GM23338 (cell line): ENCODE data around the gene PTGS1. TPM values are rescaled to one million over a fixed set of nuclear protein-coding genes. Genes with fewer than 3 reads are reported as not detected.
A peak's percentile ranks its signal among the peaks of the same experiment; 100 is the strongest.

Source experiments
- ATAC-seq: fragments of 200-7000 bp; cut with Tn5 transposase; 3 replicates; pipeline ENCODE4 v1.9.1; 2020
- DNase-seq: peaks from one replicate; pipeline ENCODE4 v3.0.0-alpha.2; 2015; ENCODE audit warnings: low spot score
- H2AFZ ChIP-seq: fragments of 200-600 bp; sonication (generic); 2 replicates; pipeline ENCODE4 v1.8.0; 2016; ENCODE audit warnings: antibody characterized with exemption, mild to moderate bottlenecking, moderate library complexity
- H3F3A ChIP-seq: fragments of 200-600 bp; sonication (generic); replicated peaks from 2 replicates; pipeline ENCODE4 v1.8.0; 2017; ENCODE audit warnings: antibody characterized with exemption, mixed run types, low read depth
- H3K27ac ChIP-seq: fragments of 200-600 bp; sonication (generic); 2 replicates; pipeline ENCODE4 v1.6.1; 2016; ENCODE audit warnings: low read depth
- H3K27me3 ChIP-seq: fragments of 200-600 bp; sonication (generic); 2 replicates; pipeline ENCODE4 v1.8.0; 2016; ENCODE audit warnings: mild to moderate bottlenecking, mixed run types, moderate library complexity; ENCODE audit not compliant: insufficient read depth
- H3K36me3 ChIP-seq: fragments of 200-600 bp; sonication (generic); 2 replicates; pipeline ENCODE4 v1.8.0; 2016; ENCODE audit warnings: mild to moderate bottlenecking; ENCODE audit not compliant: insufficient read depth
- H3K4me1 ChIP-seq: fragments of 200-600 bp; sonication (generic); 2 replicates; pipeline ENCODE4 v1.8.0; 2016; ENCODE audit warnings: mild to moderate bottlenecking, moderate library complexity; ENCODE audit not compliant: insufficient read depth
- H3K4me2 ChIP-seq: fragments of 200-600 bp; sonication (generic); 2 replicates; pipeline ENCODE4 v1.7.1; 2017; ENCODE audit warnings: mixed run types
- H3K4me3 ChIP-seq: fragments of 200-600 bp; sonication (generic); 2 replicates; pipeline ENCODE4 v1.6.1; 2016; ENCODE audit warnings: mixed run types
- H3K79me2 ChIP-seq: fragments of 200-600 bp; sonication (generic); replicated peaks from 2 replicates; pipeline ENCODE4 v1.8.0; 2017; ENCODE audit warnings: mild to moderate bottlenecking; ENCODE audit not compliant: insufficient read depth
- H3K9me2 ChIP-seq: fragments of 200-600 bp; sonication (generic); 2 replicates; pipeline ENCODE4 v1.8.0; 2017; ENCODE audit not compliant: insufficient read depth
- H4K20me1 ChIP-seq: fragments of 200-600 bp; sonication (generic); replicated peaks from 2 replicates; pipeline ENCODE4 v1.8.0; 2017; ENCODE audit warnings: mild to moderate bottlenecking; ENCODE audit not compliant: insufficient read depth
- H3K27ac Mint-ChIP-seq: 2 replicates; pipeline ENCODE4 v1.8.0; 2020; ENCODE audit warnings: inconsistent platforms, mild to moderate bottlenecking, moderate library complexity, mixed read lengths
- H3K27me3 Mint-ChIP-seq: 3 replicates; pipeline ENCODE4 v1.8.0; 2022; ENCODE audit warnings: low read depth, mild to moderate bottlenecking, moderate library complexity, mixed read lengths, inconsistent platforms; ENCODE audit not compliant: insufficient read depth, poor library complexity
- H3K36me3 Mint-ChIP-seq: 3 replicates; pipeline ENCODE4 v1.8.0; 2021; ENCODE audit warnings: low read depth, mild to moderate bottlenecking, inconsistent platforms, moderate library complexity, mixed read lengths
- H3K4me1 Mint-ChIP-seq: 3 replicates; pipeline ENCODE4 v1.8.0; 2020; ENCODE audit warnings: mild to moderate bottlenecking, inconsistent platforms, mixed read lengths
- H3K4me3 Mint-ChIP-seq: 3 replicates; pipeline ENCODE4 v1.8.0; 2021; ENCODE audit warnings: moderate library complexity, mild to moderate bottlenecking, inconsistent platforms, mixed read lengths
- H3K9me3 Mint-ChIP-seq: 3 replicates; pipeline ENCODE4 v1.8.0; 2020; ENCODE audit warnings: moderate library complexity, mild to moderate bottlenecking, inconsistent platforms, mixed read lengths
- CREB1 ChIP-seq: fragments of 250-450 bp; sonication (Bioruptor Pico); IDR thresholded peaks from 2 replicates; pipeline ENCODE4 v1.5.0; 2020; ENCODE audit warnings: low read depth, mild to moderate bottlenecking, moderate library complexity
- polyA plus RNA-seq: library from polyadenylated mRNA; unstranded; fragments of >200 nt; fragmentation: Nextera tagmentation; extraction: Ambion mirVana; gene quantifications from 2 replicates; pipeline ENCODE4 v1.2.1, GENCODE V29; 2016
- total RNA-seq: library from RNA; depleted of rRNA; stranded (reverse); fragments of >200 nt; shearing (Covaris generic); gene quantifications from 2 replicates; pipeline ENCODE4 v1.2.3, GENCODE V29; 2014
- TF ChIP-seq, protein P1 (sequence below): fragments of 250-450 bp; sonication (Bioruptor Pico); IDR thresholded peaks from 2 replicates; pipeline ENCODE4 v1.5.0; 2020; ENCODE audit warnings: mild to moderate bottlenecking, moderate library complexity
- TF ChIP-seq, protein P2 (sequence below), 2 experiments: fragments of 200-600 bp in 1 of 2; sonication (generic) in 1 of 2; conservative IDR thresholded peaks; 2 replicates each; pipeline versions ENCODE4 v1.5.1 to v1.6.1; 2016 to 2017; ENCODE audit warnings: antibody characterized with exemption in 2 of 2, low read depth in 2 of 2, mild to moderate bottlenecking in 2 of 2, moderate library complexity in 1 of 2

Gene PTGS1
- total and polyA plus RNA-seq, 2 experiments from 2014 or later = 0.48 to 1.3 TPM

DNA sequence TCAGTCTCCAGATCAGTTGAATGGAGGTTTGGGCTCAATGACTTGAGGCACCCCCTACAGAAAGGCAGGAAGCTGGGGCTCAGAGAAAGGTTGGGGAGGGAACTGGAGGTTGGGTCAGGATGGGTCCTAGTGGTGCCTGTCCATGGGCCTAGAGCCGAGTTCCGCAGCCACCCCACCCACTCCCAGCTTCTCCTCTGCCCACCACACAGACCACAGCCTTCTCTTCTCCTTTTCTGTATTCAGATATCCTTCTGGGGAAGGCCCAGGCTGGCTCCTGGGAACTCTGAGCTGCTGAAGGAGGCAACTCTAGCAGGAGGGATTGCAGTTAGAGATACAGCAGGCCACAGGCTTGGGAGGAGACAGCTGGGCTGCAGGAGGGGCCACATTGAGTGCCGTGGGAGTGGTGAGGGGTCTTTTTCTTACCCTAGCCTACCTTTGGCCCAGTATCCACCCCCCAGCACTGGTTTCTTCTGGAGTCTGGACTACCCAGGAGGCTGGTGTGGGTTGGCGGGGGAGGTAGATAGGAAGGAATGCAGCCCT lies 15.4 kb upstream of the PTGS1 start:
- Histone ChIP-seq H3K27ac (no peak overlapping the region), H3K9me2 (no peaks in the 10 kb centered on the region), H3K27me3 (no peaks in the 10 kb centered on the region), H3F3A (no peaks in the 10 kb centered on the region), H3K4me2 (no peak overlapping the region), H3K79me2 (no peaks in the 10 kb centered on the region), H4K20me1 (no peaks in the 10 kb centered on the region), H3K4me1 (no peaks in the 10 kb centered on the region), H3K36me3 (no peaks in the 10 kb centered on the region), H2AFZ (no peak overlapping the region), H3K4me3 (no peak overlapping the region)
- H3K27me3 Mint-ChIP-seq = peaks cover 11% of the 10 kb centered on the region
- no peak overlapping the region for H3K27ac Mint-ChIP-seq
- peaks cover 3% of the 10 kb centered on the region; the same call in 1 of the 3 replicates for H3K36me3 Mint-ChIP-seq
- TF ChIP-seq, protein P1, sequence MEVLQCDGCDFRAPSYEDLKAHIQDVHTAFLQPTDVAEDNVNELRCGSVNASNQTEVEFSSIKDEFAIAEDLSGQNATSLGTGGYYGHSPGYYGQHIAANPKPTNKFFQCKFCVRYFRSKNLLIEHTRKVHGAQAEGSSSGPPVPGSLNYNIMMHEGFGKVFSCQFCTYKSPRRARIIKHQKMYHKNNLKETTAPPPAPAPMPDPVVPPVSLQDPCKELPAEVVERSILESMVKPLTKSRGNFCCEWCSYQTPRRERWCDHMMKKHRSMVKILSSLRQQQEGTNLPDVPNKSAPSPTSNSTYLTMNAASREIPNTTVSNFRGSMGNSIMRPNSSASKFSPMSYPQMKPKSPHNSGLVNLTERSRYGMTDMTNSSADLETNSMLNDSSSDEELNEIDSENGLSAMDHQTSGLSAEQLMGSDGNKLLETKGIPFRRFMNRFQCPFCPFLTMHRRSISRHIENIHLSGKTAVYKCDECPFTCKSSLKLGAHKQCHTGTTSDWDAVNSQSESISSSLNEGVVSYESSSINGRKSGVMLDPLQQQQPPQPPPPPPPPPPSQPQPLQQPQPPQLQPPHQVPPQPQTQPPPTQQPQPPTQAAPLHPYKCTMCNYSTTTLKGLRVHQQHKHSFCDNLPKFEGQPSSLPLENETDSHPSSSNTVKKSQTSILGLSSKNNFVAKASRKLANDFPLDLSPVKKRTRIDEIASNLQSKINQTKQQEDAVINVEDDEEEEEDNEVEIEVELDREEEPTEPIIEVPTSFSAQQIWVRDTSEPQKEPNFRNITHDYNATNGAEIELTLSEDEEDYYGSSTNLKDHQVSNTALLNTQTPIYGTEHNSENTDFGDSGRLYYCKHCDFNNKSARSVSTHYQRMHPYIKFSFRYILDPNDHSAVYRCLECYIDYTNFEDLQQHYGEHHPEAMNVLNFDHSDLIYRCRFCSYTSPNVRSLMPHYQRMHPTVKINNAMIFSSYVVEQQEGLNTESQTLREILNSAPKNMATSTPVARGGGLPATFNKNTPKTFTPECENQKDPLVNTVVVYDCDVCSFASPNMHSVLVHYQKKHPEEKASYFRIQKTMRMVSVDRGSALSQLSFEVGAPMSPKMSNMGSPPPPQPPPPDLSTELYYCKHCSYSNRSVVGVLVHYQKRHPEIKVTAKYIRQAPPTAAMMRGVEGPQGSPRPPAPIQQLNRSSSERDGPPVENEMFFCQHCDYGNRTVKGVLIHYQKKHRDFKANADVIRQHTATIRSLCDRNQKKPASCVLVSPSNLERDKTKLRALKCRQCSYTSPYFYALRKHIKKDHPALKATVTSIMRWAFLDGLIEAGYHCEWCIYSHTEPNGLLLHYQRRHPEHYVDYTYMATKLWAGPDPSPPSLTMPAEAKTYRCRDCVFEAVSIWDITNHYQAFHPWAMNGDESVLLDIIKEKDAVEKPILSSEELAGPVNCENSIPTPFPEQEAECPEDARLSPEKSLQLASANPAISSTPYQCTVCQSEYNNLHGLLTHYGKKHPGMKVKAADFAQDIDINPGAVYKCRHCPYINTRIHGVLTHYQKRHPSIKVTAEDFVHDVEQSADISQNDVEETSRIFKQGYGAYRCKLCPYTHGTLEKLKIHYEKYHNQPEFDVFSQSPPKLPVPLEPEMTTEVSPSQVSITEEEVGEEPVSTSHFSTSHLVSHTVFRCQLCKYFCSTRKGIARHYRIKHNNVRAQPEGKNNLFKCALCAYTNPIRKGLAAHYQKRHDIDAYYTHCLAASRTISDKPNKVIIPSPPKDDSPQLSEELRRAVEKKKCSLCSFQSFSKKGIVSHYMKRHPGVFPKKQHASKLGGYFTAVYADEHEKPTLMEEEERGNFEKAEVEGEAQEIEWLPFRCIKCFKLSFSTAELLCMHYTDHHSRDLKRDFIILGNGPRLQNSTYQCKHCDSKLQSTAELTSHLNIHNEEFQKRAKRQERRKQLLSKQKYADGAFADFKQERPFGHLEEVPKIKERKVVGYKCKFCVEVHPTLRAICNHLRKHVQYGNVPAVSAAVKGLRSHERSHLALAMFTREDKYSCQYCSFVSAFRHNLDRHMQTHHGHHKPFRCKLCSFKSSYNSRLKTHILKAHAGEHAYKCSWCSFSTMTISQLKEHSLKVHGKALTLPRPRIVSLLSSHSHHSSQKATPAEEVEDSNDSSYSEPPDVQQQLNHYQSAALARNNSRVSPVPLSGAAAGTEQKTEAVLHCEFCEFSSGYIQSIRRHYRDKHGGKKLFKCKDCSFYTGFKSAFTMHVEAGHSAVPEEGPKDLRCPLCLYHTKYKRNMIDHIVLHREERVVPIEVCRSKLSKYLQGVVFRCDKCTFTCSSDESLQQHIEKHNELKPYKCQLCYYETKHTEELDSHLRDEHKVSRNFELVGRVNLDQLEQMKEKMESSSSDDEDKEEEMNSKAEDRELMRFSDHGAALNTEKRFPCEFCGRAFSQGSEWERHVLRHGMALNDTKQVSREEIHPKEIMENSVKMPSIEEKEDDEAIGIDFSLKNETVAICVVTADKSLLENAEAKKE (CRISPR knock-in tag) = no peak
- H3K4me1 Mint-ChIP-seq = no peaks in the 10 kb centered on the region
- peaks cover 11% of the 10 kb centered on the region for H3K9me3 Mint-ChIP-seq
- ATAC-seq (no peak), DNase-seq (no peak)
- no peak overlapping the region for H3K4me3 Mint-ChIP-seq

DNA sequence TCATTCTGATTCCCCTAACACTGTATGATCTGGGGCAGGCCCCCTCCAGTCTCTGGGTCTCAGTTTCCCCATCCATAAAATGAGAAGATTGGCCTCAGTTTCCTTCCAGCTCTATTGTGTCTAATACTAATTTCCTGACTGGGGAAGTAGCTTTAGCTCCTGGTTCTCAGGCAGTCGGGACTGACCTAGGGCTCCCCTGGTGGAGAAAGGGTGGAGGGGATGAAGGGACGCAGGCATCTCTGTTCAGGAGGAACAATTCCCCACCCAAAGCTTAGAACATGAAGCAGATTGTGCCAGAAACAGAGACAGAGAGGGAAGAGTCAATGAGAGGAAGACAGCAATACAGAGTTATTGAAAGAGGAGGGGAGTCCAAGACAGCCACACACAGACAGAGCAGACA lies 14.2 kb upstream of the PTGS1 start:
- peaks cover 11% of the 10 kb centered on the region for H3K9me3 Mint-ChIP-seq
- H4K20me1 ChIP-seq = no peaks in the 10 kb centered on the region
- no peaks in the 10 kb centered on the region for H3K79me2 ChIP-seq
- DNase-seq (peak; percentile 71), ATAC-seq (peak; percentile 95)
- no peaks in the 10 kb centered on the region for H3F3A ChIP-seq
- H3K4me3 ChIP-seq = no peak overlapping the region
- H3K4me2 ChIP-seq = no peak overlapping the region
- peak overlapping the region; percentile 72; the same call in 1 of the 2 replicates for H2AFZ ChIP-seq
- no peaks in the 10 kb centered on the region for H3K27me3 ChIP-seq
- no peaks in the 10 kb centered on the region for H3K36me3 ChIP-seq
- H3K9me2 ChIP-seq = no peaks in the 10 kb centered on the region
- no peak overlapping the region for H3K4me3 Mint-ChIP-seq
- peaks cover 10% of the 10 kb centered on the region for H3K27me3 Mint-ChIP-seq
- H3K4me1 ChIP-seq = no peaks in the 10 kb centered on the region
- no peak overlapping the region for H3K27ac Mint-ChIP-seq
- TF ChIP-seq CREB1 (CRISPR knock-in tag) = no peak
- TF ChIP-seq, protein P2, sequence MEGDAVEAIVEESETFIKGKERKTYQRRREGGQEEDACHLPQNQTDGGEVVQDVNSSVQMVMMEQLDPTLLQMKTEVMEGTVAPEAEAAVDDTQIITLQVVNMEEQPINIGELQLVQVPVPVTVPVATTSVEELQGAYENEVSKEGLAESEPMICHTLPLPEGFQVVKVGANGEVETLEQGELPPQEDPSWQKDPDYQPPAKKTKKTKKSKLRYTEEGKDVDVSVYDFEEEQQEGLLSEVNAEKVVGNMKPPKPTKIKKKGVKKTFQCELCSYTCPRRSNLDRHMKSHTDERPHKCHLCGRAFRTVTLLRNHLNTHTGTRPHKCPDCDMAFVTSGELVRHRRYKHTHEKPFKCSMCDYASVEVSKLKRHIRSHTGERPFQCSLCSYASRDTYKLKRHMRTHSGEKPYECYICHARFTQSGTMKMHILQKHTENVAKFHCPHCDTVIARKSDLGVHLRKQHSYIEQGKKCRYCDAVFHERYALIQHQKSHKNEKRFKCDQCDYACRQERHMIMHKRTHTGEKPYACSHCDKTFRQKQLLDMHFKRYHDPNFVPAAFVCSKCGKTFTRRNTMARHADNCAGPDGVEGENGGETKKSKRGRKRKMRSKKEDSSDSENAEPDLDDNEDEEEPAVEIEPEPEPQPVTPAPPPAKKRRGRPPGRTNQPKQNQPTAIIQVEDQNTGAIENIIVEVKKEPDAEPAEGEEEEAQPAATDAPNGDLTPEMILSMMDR (conservative IDR thresholded peaks at IDR 0.05; ENCODE audit: low read depth in 2 of 2) = peak; percentile 63 to 79
- H3K4me1 Mint-ChIP-seq = no peaks in the 10 kb centered on the region
- no peak overlapping the region for H3K27ac ChIP-seq
- H3K36me3 Mint-ChIP-seq = peaks cover 3% of the 10 kb centered on the region; the same call in 1 of the 3 replicates
